AG04449 (cell line): ENCODE data around the gene STXBP5.
"Not testable (repeated sequence)": the region's sequence is repeated elsewhere in the genome, so short reads cannot be mapped to it uniquely, and the experiment has no call there.

ENCODE experiments used
- CTCF ChIA-PET: fragments of 350-600 bp; formaldehyde crosslinking; extraction: SDS; loops from one replicate; lab custom pipeline; 2021; ENCODE audit warnings: antibody characterized with exemption; lab: Yijun Ruan, JAX
- POLR2A ChIA-PET: fragments of 400-600, 350-600 bp; formaldehyde crosslinking; extraction: SDS; loops from one replicate; lab custom pipeline; 2020; ENCODE audit warnings: antibody characterized with exemption, inconsistent platforms; lab: Yijun Ruan, JAX
- DNase-seq: peaks from one replicate; pipeline ENCODE4 v3.0.0-alpha.2; 2010; ENCODE audit warnings: low read depth, low spot score
- H3K4me3 ChIP-seq: 2 replicates; pipeline ENCODE4 v1.5.1; 2011; ENCODE audit warnings: low read depth, mild to moderate bottlenecking, control low read depth, low read length
- CTCF ChIP-seq: IDR thresholded peaks from one replicate; pipeline ENCODE4 v1.5.1; 2011; ENCODE audit warnings: mild to moderate bottlenecking, moderate library complexity, low read length, control low read depth, inconsistent platforms; ENCODE audit not compliant: insufficient read depth; ENCODE audit errors: missing control alignments

The STXBP5 gene

DNA sequence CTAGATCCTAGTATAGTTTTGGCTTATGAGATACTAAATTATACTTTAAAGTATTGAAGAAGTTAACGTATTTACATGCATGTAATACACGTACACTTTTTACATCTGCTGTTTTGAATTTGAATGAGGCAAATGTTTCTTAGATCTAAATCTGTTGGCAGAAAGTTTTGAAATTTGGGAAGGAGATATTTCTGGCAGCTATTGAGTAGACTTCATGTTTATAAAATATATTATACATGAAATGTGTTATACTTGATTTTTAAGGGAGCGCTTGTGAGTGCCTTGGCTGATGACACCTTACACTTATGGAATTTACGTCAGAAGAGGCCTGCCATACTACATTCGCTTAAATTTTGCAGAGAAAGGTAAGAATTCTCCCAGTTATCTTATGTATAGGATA, 34.7 kb downstream of the STXBP5 start:
- POLR2A ChIA-PET, result no interaction called here
- CTCF ChIA-PET, result no interaction called here
- TF ChIP-seq CTCF, result no peak
- no peak for DNase-seq
- no peak overlapping the region for H3K4me3 ChIP-seq

GRCh38 chr6:147244832-147245231, 40.6 kb downstream of the STXBP5 start:
- POLR2A ChIA-PET, result no interaction called here
- CTCF ChIA-PET, result no interaction called here
- no peak for DNase-seq
- no peak overlapping the region for H3K4me3 ChIP-seq
- TF ChIP-seq CTCF, result no peak

DNA sequence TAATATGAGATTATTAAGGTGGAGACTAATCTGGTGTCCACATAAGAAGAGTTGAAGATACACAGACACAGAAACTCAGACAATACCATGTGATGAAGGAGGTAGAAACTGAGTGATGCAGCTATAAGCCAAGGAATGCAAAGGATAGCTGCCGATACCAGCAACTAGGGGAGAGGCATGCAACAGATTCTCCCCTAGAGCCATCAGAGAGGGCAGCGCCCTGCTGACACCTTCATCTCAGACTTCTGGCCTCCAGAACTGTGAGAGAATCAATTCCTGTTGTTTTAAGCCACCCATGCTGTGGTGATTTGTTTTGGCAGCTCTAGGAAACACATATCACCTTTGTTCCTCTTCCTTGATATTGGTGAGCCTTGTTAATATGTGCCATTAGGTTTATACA, 41.5 kb downstream of the STXBP5 start:
- no peak overlapping the region for H3K4me3 ChIP-seq
- TF ChIP-seq CTCF, result no peak
- no peak for DNase-seq
- ChIA-PET POLR2A (no interaction called here), CTCF (interaction anchor here (1.3 kb wide), 1 partner anchor 343 kb away, joined by 3 read pairs; no protein-coding TSS in a partner anchor)

GRCh38 chr6:147246853-147247635, 42.8 kb downstream of the STXBP5 start:
- no peak overlapping the region for H3K4me3 ChIP-seq
- DNase-seq, result no peak
- no peak for TF ChIP-seq CTCF
- POLR2A ChIA-PET, result no interaction called here
- CTCF ChIA-PET, result interaction anchor here (0.7 to 1.3 kb wide), 2 partner anchors 11 to 345 kb away, joined by 3 read pairs; no protein-coding TSS in a partner anchor

- no peak overlapping the region for H3K4me3 ChIP-seq
- DNase-seq, result no peak
- POLR2A ChIA-PET, result no interaction called here
- CTCF ChIA-PET, result interaction anchor here (1.2 to 1.3 kb wide), 2 partner anchors 346 to 392 kb away, joined by 3 read pairs; no protein-coding TSS in a partner anchor
- TF ChIP-seq CTCF, result no peak
Observed at GRCh38 chr6:147248859-147249258, 44.6 kb downstream of the STXBP5 start.

GRCh38 chr6:147251072-147251471, 46.9 kb downstream of the STXBP5 start:
- CTCF ChIA-PET, result no interaction called here
- H3K4me3 ChIP-seq, result no peak overlapping the region

GRCh38 chr6:147254929-147255473, 50.8 kb downstream of the STXBP5 start:
- CTCF ChIA-PET, result interaction anchor here (1.3 kb wide), 2 partner anchors 11 to 352 kb away, joined by 3 read pairs; no protein-coding TSS in a partner anchor
- DNase-seq, H3K4me3 ChIP-seq, POLR2A ChIA-PET: not testable (repeated sequence)

More at GRCh38 chr6:147251072-147251471, 46.9 kb downstream of the STXBP5 start:
- no peak for TF ChIP-seq CTCF
- POLR2A ChIA-PET, result interaction anchor here (0.7 kb wide), 1 partner anchor 15 kb away, joined by 3 read pairs; no protein-coding TSS in a partner anchor
- DNase-seq, result no peak
